ENCODE results near the gene HLA-DQA2. TPM values are rescaled to one million over a fixed set of nuclear protein-coding genes. Genes with fewer than 3 reads are reported as not detected.

Gene HLA-DQA2
- total RNA-seq, 1 experiment from 2014 or later = not detected

GRCh38 chr6:32738126-32738525 is 3.1 kb upstream of the HLA-DQA2 start:
- Histone ChIP-seq H3K4me2 (ENCODE audit: insufficient read depth, insufficient read length, low read length) (no peak overlapping the region), H3K27me3 (ENCODE audit: insufficient read depth, low read length) (no peaks in the 10 kb centered on the region), H4K91ac (ENCODE audit: insufficient read length, low read depth, low read length) (no peak overlapping the region), H2BK5ac (ENCODE audit: insufficient read length, low read length) (no peak overlapping the region), H3T11ph (ENCODE audit: low read length) (no peak overlapping the region), H2AFZ (ENCODE audit: low read length) (no peak overlapping the region), H3K18ac (ENCODE audit: insufficient read length, low read depth, low read length) (no peak overlapping the region), H2BK20ac (ENCODE audit: low read depth, low read length, poor library complexity, severe bottlenecking) (no peak overlapping the region), H4K8ac (replicated peaks; ENCODE audit: insufficient read length, low read depth, low read length) (no peak overlapping the region), H3K9ac (ENCODE audit: extremely low read depth, insufficient read length, low read length) (no peak overlapping the region), H3K23ac (ENCODE audit: insufficient read length, low read depth, low read length) (no peak overlapping the region), H3K27ac (ENCODE audit: insufficient read length, low read depth, low read length) (no peak overlapping the region), H2BK12ac (ENCODE audit: insufficient read length, low read depth, low read length) (no peak overlapping the region), H4K20me1 (ENCODE audit: control insufficient read depth, insufficient read depth, insufficient read length) (no peaks in the 10 kb centered on the region), H3K4me1 (ENCODE audit: insufficient read depth, low read length) (no peaks in the 10 kb centered on the region), H3K9me3 (ENCODE audit: control insufficient read depth, low read depth, low read length) (no peaks in the 10 kb centered on the region), H3K56ac (ENCODE audit: insufficient read length, low read depth, low read length) (no peak overlapping the region), H2AK5ac (ENCODE audit: insufficient read length, low read length) (no peak overlapping the region), H3K14ac (ENCODE audit: insufficient read depth, low read length) (no peak overlapping the region), H3K79me1 (ENCODE audit: insufficient read depth, low read depth, low read length, poor library complexity, severe bottlenecking) (no peaks in the 10 kb centered on the region), H2BK15ac (ENCODE audit: low read depth, low read length) (no peak overlapping the region), H4K5ac (ENCODE audit: insufficient read length, low read depth, low read length) (no peak overlapping the region), H3K79me2 (ENCODE audit: insufficient read depth, low read length) (no peaks in the 10 kb centered on the region), H3K4ac (ENCODE audit: low read depth, low read length) (no peak overlapping the region), H2BK120ac (ENCODE audit: low read depth, low read length, poor library complexity, severe bottlenecking) (no peak overlapping the region), H3K23me2 (ENCODE audit: insufficient read length, low read depth, low read length, poor library complexity, severe bottlenecking) (no peaks in the 10 kb centered on the region)
- H3K4me1 Mint-ChIP-seq = peaks cover 0 to 5% of the 10 kb centered on the region in 2 experiments; a peak in 2 of 4 replicates
- no peak overlapping the region for H3K27ac Mint-ChIP-seq
- peaks cover 12% of the 10 kb centered on the region for H3K27me3 Mint-ChIP-seq (ENCODE audit: low read depth)
- TF ChIP-seq CTCF (conservative IDR thresholded peaks at IDR 0.05) = no peak
- WGBS (ENCODE audit: extremely low coverage, insufficient read length, low lambda C conversion rate) = no CpG with 5 or more reads among the region's 2 CpGs
- DNase-seq = no peak
- no peaks in the 10 kb centered on the region for H3K36me3 Mint-ChIP-seq (ENCODE audit: insufficient read depth in 1 of 3, low read depth in 3 of 3)
- no peaks in the 10 kb centered on the region for H3K9me3 Mint-ChIP-seq
- no peak overlapping the region for H3K4me3 Mint-ChIP-seq

Data from H9 (cell line).